ENCODE measurements around the gene HOXD9. TPM values are rescaled to one million over a fixed set of nuclear protein-coding genes. Genes with fewer than 3 reads are reported as not detected.

Gene HOXD9
- polyA plus RNA-seq, 1 donor (not counting 4 experiments of a cell fraction or from before 2014, with no cell fraction given), result not detected

- Histone ChIP-seq H3K79me2 (ENCODE audit: control insufficient read depth, insufficient read depth, low read length) (no peaks in the 10 kb centered on the region), H3K27me3 (ENCODE audit: control insufficient read depth, extremely low read depth, insufficient read depth, low read length) (peaks cover 94% of the 10 kb centered on the region), H3K9ac (ENCODE audit: control insufficient read depth, extremely low read depth, insufficient read depth, low read length) (no peak overlapping the region), H3K4me1 (ENCODE audit: control insufficient read depth, extremely low read depth, insufficient read depth, low read length) (no peaks in the 10 kb centered on the region), H3K9me3 (ENCODE audit: control insufficient read depth, low read depth, low read length) (no peaks in the 10 kb centered on the region), H2AFZ (ENCODE audit: control insufficient read depth, low read length) (no peak overlapping the region), H3K36me3 (ENCODE audit: control insufficient read depth in 2 of 2, extremely low read depth in 1 of 2, insufficient read depth in 2 of 2, low read length in 2 of 2) (no peaks in the 10 kb centered on the region), H3K4me2 (ENCODE audit: control insufficient read depth, extremely low read depth, insufficient read depth, low read depth, low read length) (no peak overlapping the region), H3K4me3 (ENCODE audit: control insufficient read depth in 2 of 3, extremely low read depth in 1 of 3, insufficient read depth in 2 of 3, low read depth in 1 of 3, low read length in 3 of 3) (no peak overlapping the region), H3K27ac (ENCODE audit: control insufficient read depth, insufficient read depth, low read length) (no peak overlapping the region), H4K20me1 (ENCODE audit: control insufficient read depth, extremely low read depth, insufficient read depth, low read length) (no peaks in the 10 kb centered on the region), H3K9me1 (ENCODE audit: control insufficient read depth, extremely low read depth, insufficient read depth, low read length) (no peaks in the 10 kb centered on the region)
- dilution Hi-C loops (cut with MboI; ENCODE audit: extremely low pct_ligation_motif_present, low sequenced_read_pairs), result loop anchor here (25.0 kb wide), 1 partner anchor 487 kb away; no protein-coding TSS in a partner anchor
- DNase-seq (ENCODE audit: low read depth, low spot score), result no peak
- TF ChIP-seq CTCF (optimal IDR thresholded peaks at IDR 0.05 in 1 of 3, IDR thresholded peaks at IDR 0.05 in 1 of 3, conservative IDR thresholded peaks at IDR 0.05 in 1 of 3; ENCODE audit: extremely low read depth in 1 of 3, insufficient read depth in 2 of 3, low read length in 3 of 3) (no peak), EZH2 (IDR thresholded peaks at IDR 0.05; ENCODE audit: low read length) (no peak)
- no peak for FAIRE-seq
Observed at GRCh38 chr2:176149939-176150583, 27.5 kb downstream of the HOXD9 start.

GRCh38 chr2:176150584-176151441, 28.3 kb downstream of the HOXD9 start:
- Histone ChIP-seq H3K9me3 (ENCODE audit: control insufficient read depth, low read depth, low read length) (no peaks in the 10 kb centered on the region), H3K9ac (ENCODE audit: control insufficient read depth, extremely low read depth, insufficient read depth, low read length) (no peak overlapping the region), H2AFZ (ENCODE audit: control insufficient read depth, low read length) (no peak overlapping the region), H3K36me3 (ENCODE audit: control insufficient read depth in 2 of 2, extremely low read depth in 1 of 2, insufficient read depth in 2 of 2, low read length in 2 of 2) (no peaks in the 10 kb centered on the region), H3K4me3 (ENCODE audit: control insufficient read depth in 2 of 3, extremely low read depth in 1 of 3, insufficient read depth in 2 of 3, low read depth in 1 of 3, low read length in 3 of 3) (no peak overlapping the region), H4K20me1 (ENCODE audit: control insufficient read depth, extremely low read depth, insufficient read depth, low read length) (no peaks in the 10 kb centered on the region), H3K27me3 (ENCODE audit: control insufficient read depth, extremely low read depth, insufficient read depth, low read length) (peaks cover 94% of the 10 kb centered on the region), H3K4me2 (ENCODE audit: control insufficient read depth, extremely low read depth, insufficient read depth, low read depth, low read length) (no peak overlapping the region), H3K27ac (ENCODE audit: control insufficient read depth, insufficient read depth, low read length) (no peak overlapping the region), H3K9me1 (ENCODE audit: control insufficient read depth, extremely low read depth, insufficient read depth, low read length) (no peaks in the 10 kb centered on the region), H3K4me1 (ENCODE audit: control insufficient read depth, extremely low read depth, insufficient read depth, low read length) (no peaks in the 10 kb centered on the region), H3K79me2 (ENCODE audit: control insufficient read depth, insufficient read depth, low read length) (no peaks in the 10 kb centered on the region)
- DNase-seq (ENCODE audit: low read depth, low spot score) (no peak), FAIRE-seq (no peak)
- TF ChIP-seq EZH2 (IDR thresholded peaks at IDR 0.05; ENCODE audit: low read length) (no peak), CTCF (optimal IDR thresholded peaks at IDR 0.05 in 1 of 3, IDR thresholded peaks at IDR 0.05 in 1 of 3, conservative IDR thresholded peaks at IDR 0.05 in 1 of 3; ENCODE audit: extremely low read depth in 1 of 3, insufficient read depth in 2 of 3, low read length in 3 of 3) (no peak)
- dilution Hi-C loops (cut with MboI; ENCODE audit: extremely low pct_ligation_motif_present, low sequenced_read_pairs), result loop anchor here (25.0 kb wide), 1 partner anchor 486 kb away; no protein-coding TSS in a partner anchor
